IPS DF 6.9 (cell line): ENCODE measurements around the gene CFAP300.

Experiments
- DNase-seq: peaks from one replicate; pipeline ENCODE4 v3.0.0-alpha.2; 2013; ENCODE audit warnings: low read depth, low spot score
- H3K27ac ChIP-seq: one replicate; pipeline ENCODE4 v1.5.1; 2013; ENCODE audit warnings: low read length, control low read depth
- H3K27me3 ChIP-seq: 2 replicates; pipeline ENCODE4 v1.6.1; 2013; ENCODE audit warnings: mild to moderate bottlenecking, low read length; ENCODE audit not compliant: control insufficient read depth, insufficient read depth
- H3K36me3 ChIP-seq: 2 replicates; pipeline ENCODE4 v1.6.1; 2013; ENCODE audit warnings: low read length; ENCODE audit not compliant: control insufficient read depth, insufficient read depth
- H3K4me1 ChIP-seq: 2 replicates; pipeline ENCODE4 v1.6.1; 2013; ENCODE audit warnings: low read length; ENCODE audit not compliant: control insufficient read depth, insufficient read depth
- H3K4me3 ChIP-seq: 2 replicates; pipeline ENCODE4 v1.5.1; 2013; ENCODE audit warnings: mild to moderate bottlenecking, low read length
- H3K9me3 ChIP-seq: 2 replicates; pipeline ENCODE4 v1.6.1; 2013; ENCODE audit warnings: low read length, inconsistent platforms; ENCODE audit not compliant: control insufficient read depth, insufficient read depth
- WGBS: extraction: QIAGEN DNeasy Blood & Tissue Kit; methylation state at CpG from one replicate; pipeline ENCODE4 v1.1.7; 2013; ENCODE audit warnings: mixed read lengths, missing lambda C conversion rate; ENCODE audit not compliant: insufficient read length, insufficient coverage; 5-methylcytosine and 5-hydroxymethylcytosine counted together

CFAP300 gene

GRCh38 chr11:102017026-102017425, 30.2 kb upstream of the CFAP300 start:
- Histone ChIP-seq H3K4me1 (no peaks in the 10 kb centered on the region), H3K27me3 (no peaks in the 10 kb centered on the region), H3K36me3 (no peaks in the 10 kb centered on the region), H3K9me3 (no peaks in the 10 kb centered on the region), H3K4me3 (no peak overlapping the region), H3K27ac (no peak overlapping the region)
- DNase-seq: no peak
- no CpG with 5 or more reads among the region's 3 CpGs for WGBS

GRCh38 chr11:102026217-102026616, 21.0 kb upstream of the CFAP300 start:
- Histone ChIP-seq H3K36me3 (no peaks in the 10 kb centered on the region), H3K9me3 (no peaks in the 10 kb centered on the region), H3K4me3 (no peak overlapping the region), H3K4me1 (no peaks in the 10 kb centered on the region), H3K27ac (no peak overlapping the region), H3K27me3 (no peaks in the 10 kb centered on the region)
- no peak for DNase-seq
- no CpG with 5 or more reads among the region's 4 CpGs for WGBS

GRCh38 chr11:102026959-102027358, 20.3 kb upstream of the CFAP300 start:
- WGBS: no CpG with 5 or more reads among the region's 2 CpGs
- Histone ChIP-seq H3K36me3 (no peaks in the 10 kb centered on the region), H3K4me1 (no peaks in the 10 kb centered on the region), H3K4me3 (no peak overlapping the region), H3K9me3 (no peaks in the 10 kb centered on the region), H3K27me3 (no peaks in the 10 kb centered on the region), H3K27ac (no peak overlapping the region)
- DNase-seq: no peak

- no peak overlapping the region for H3K27ac ChIP-seq
Observed at GRCh38 chr11:102036757-102037156, 10.5 kb upstream of the CFAP300 start.

GRCh38 chr11:102046841-102047240, 396 bp upstream of the CFAP300 start:
- H3K27ac ChIP-seq: no peak overlapping the region
- H3K27me3 ChIP-seq: no peaks in the 10 kb centered on the region
- no CpG with 5 or more reads among the region's 4 CpGs for WGBS
- H3K36me3 ChIP-seq: no peaks in the 10 kb centered on the region
- no peaks in the 10 kb centered on the region for H3K4me1 ChIP-seq
- H3K4me3 ChIP-seq: peak overlapping the region; percentile 82; the same call in 1 of the 2 replicates
- H3K9me3 ChIP-seq: no peaks in the 10 kb centered on the region
- no peak for DNase-seq

More at GRCh38 chr11:102036757-102037156, 10.5 kb upstream of the CFAP300 start:
- Histone ChIP-seq H3K36me3 (no peaks in the 10 kb centered on the region), H3K27me3 (no peaks in the 10 kb centered on the region), H3K9me3 (no peaks in the 10 kb centered on the region), H3K4me1 (no peaks in the 10 kb centered on the region), H3K4me3 (no peak overlapping the region)
- no CpG with 5 or more reads among the region's 1 CpG for WGBS
- DNase-seq: no peak

GRCh38 chr11:102050927-102051575, 3.8 kb downstream of the CFAP300 start:
- no peaks in the 10 kb centered on the region for H3K9me3 ChIP-seq
- no peaks in the 10 kb centered on the region for H3K36me3 ChIP-seq
- no peak for DNase-seq
- no peak overlapping the region for H3K27ac ChIP-seq
- WGBS: no CpG with 5 or more reads among the region's 5 CpGs
- no peak overlapping the region for H3K4me3 ChIP-seq
- H3K4me1 ChIP-seq: no peaks in the 10 kb centered on the region
- no peaks in the 10 kb centered on the region for H3K27me3 ChIP-seq

GRCh38 chr11:102061276-102061675, 14.0 kb downstream of the CFAP300 start:
- no peaks in the 10 kb centered on the region for H3K9me3 ChIP-seq
- WGBS: no CpG with 5 or more reads among the region's 2 CpGs
- no peaks in the 10 kb centered on the region for H3K36me3 ChIP-seq
- H3K27me3 ChIP-seq: no peaks in the 10 kb centered on the region
- H3K4me3 ChIP-seq: no peak overlapping the region
- no peak overlapping the region for H3K27ac ChIP-seq
- DNase-seq: no peak
- H3K4me1 ChIP-seq: no peaks in the 10 kb centered on the region

GRCh38 chr11:102062106-102062505, 14.9 kb downstream of the CFAP300 start:
- Histone ChIP-seq H3K36me3 (no peaks in the 10 kb centered on the region), H3K27me3 (no peaks in the 10 kb centered on the region), H3K27ac (no peak overlapping the region), H3K9me3 (no peaks in the 10 kb centered on the region), H3K4me3 (no peak overlapping the region), H3K4me1 (no peaks in the 10 kb centered on the region)
- no peak for DNase-seq
- no CpG with 5 or more reads among the region's 2 CpGs for WGBS

- no peak overlapping the region for H3K27ac ChIP-seq
Observed at GRCh38 chr11:102064316-102064715, 17.1 kb downstream of the CFAP300 start.

GRCh38 chr11:102070766-102071165, 23.5 kb downstream of the CFAP300 start:
- H3K27ac ChIP-seq: no peak overlapping the region
- H3K4me3 ChIP-seq: no peak overlapping the region
- no peak for DNase-seq
- H3K36me3 ChIP-seq: no peaks in the 10 kb centered on the region
- H3K9me3 ChIP-seq: no peaks in the 10 kb centered on the region
- WGBS: no CpG with 5 or more reads among the region's 1 CpG
- no peaks in the 10 kb centered on the region for H3K4me1 ChIP-seq
- no peaks in the 10 kb centered on the region for H3K27me3 ChIP-seq

More at GRCh38 chr11:102064316-102064715, 17.1 kb downstream of the CFAP300 start:
- DNase-seq: no peak
- Histone ChIP-seq H3K4me3 (no peak overlapping the region), H3K36me3 (no peaks in the 10 kb centered on the region), H3K27me3 (no peaks in the 10 kb centered on the region), H3K9me3 (no peaks in the 10 kb centered on the region), H3K4me1 (no peaks in the 10 kb centered on the region)
- no CpG with 5 or more reads among the region's 2 CpGs for WGBS
